ENCODE measurements around the gene MMP14. TPM values are rescaled to one million over a fixed set of nuclear protein-coding genes. Genes with fewer than 3 reads are reported as not detected.
A peak's percentile ranks its signal among the peaks of the same experiment; 100 is the strongest.

The MMP14 gene
- total and polyA plus RNA-seq, 9 of the 15 experiments (the other 6 are each of a cell fraction or from before 2014, with no cell fraction given): 0.36 to 5.8 (median 1.3) TPM; not detected in 2

DNA sequence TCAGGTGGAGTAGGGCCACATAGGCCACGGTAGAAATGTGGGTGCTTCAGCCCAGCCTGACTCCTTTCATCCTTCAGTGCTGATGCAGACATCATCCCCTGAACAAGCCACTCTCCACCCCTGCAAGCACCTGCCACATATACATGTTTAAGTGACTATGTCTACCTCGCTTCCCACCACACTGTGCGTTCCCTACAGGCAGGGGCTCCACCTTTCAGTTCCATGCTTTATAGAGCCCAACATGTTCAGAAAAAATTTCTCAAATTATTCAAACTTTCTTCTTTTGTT lies 32.8 kb upstream of the MMP14 start:
- 15% methylated on average over 3 of the region's 3 CpGs for WGBS (ENCODE audit: insufficient coverage, low coverage, missing lambda C conversion rate)
- no peak overlapping the region for H2AFZ ChIP-seq (ENCODE audit: low read depth, low read length)
- TF ChIP-seq ZNF146 (CRISPR knock-in tag; IDR thresholded peaks at IDR 0.05; ENCODE audit: unreplicated experiment) (no peak), U2AF1 (optimal IDR thresholded peaks at IDR 0.05; ENCODE audit: low read depth, low read length) (no peak), HIVEP1 (CRISPR knock-in tag; IDR thresholded peaks at IDR 0.05) (no peak), FUS (optimal IDR thresholded peaks at IDR 0.05; ENCODE audit: low read depth, low read length) (no peak), SAP30 (IDR thresholded peaks at IDR 0.05; ENCODE audit: borderline replicate concordance, insufficient read depth, low read depth, low read length, poor library complexity, severe bottlenecking) (no peak), TBP (optimal IDR thresholded peaks at IDR 0.05; ENCODE audit: low read depth, low read length) (no peak)
- TF ChIP-seq, protein P1, sequence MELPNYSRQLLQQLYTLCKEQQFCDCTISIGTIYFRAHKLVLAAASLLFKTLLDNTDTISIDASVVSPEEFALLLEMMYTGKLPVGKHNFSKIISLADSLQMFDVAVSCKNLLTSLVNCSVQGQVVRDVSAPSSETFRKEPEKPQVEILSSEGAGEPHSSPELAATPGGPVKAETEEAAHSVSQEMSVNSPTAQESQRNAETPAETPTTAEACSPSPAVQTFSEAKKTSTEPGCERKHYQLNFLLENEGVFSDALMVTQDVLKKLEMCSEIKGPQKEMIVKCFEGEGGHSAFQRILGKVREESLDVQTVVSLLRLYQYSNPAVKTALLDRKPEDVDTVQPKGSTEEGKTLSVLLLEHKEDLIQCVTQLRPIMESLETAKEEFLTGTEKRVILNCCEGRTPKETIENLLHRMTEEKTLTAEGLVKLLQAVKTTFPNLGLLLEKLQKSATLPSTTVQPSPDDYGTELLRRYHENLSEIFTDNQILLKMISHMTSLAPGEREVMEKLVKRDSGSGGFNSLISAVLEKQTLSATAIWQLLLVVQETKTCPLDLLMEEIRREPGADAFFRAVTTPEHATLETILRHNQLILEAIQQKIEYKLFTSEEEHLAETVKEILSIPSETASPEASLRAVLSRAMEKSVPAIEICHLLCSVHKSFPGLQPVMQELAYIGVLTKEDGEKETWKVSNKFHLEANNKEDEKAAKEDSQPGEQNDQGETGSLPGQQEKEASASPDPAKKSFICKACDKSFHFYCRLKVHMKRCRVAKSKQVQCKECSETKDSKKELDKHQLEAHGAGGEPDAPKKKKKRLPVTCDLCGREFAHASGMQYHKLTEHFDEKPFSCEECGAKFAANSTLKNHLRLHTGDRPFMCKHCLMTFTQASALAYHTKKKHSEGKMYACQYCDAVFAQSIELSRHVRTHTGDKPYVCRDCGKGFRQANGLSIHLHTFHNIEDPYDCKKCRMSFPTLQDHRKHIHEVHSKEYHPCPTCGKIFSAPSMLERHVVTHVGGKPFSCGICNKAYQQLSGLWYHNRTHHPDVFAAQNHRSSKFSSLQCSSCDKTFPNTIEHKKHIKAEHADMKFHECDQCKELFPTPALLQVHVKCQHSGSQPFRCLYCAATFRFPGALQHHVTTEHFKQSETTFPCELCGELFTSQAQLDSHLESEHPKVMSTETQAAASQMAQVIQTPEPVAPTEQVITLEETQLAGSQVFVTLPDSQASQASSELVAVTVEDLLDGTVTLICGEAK (IDR thresholded peaks at IDR 0.05): no peak
- TF ChIP-seq, protein P1 (CRISPR knock-in tag; IDR thresholded peaks at IDR 0.05): no peak
- TF ChIP-seq, protein P2, sequence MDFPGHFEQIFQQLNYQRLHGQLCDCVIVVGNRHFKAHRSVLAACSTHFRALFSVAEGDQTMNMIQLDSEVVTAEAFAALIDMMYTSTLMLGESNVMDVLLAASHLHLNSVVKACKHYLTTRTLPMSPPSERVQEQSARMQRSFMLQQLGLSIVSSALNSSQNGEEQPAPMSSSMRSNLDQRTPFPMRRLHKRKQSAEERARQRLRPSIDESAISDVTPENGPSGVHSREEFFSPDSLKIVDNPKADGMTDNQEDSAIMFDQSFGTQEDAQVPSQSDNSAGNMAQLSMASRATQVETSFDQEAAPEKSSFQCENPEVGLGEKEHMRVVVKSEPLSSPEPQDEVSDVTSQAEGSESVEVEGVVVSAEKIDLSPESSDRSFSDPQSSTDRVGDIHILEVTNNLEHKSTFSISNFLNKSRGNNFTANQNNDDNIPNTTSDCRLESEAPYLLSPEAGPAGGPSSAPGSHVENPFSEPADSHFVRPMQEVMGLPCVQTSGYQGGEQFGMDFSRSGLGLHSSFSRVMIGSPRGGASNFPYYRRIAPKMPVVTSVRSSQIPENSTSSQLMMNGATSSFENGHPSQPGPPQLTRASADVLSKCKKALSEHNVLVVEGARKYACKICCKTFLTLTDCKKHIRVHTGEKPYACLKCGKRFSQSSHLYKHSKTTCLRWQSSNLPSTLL (IDR thresholded peaks at IDR 0.05): no peak

More for the DNA sequence above, 32.8 kb upstream of the MMP14 start:
- no peak overlapping the region for H3K9ac ChIP-seq (ENCODE audit: insufficient read depth in 1 of 2, low read depth in 2 of 2, low read length in 2 of 2)
- no TSS peak for BruUV-seq (replicated peaks)
- ChIA-PET POLR2A (interaction anchor here (1.5 kb wide), 1 partner anchor 14 kb away, joined by 3 read pairs; no protein-coding TSS in a partner anchor), CTCF (ENCODE audit: low intra/inter-chr PET ratio) (no interaction called here)
- H3K4me3 ChIP-seq: no peak overlapping the region
- ATAC-seq (peak; percentile 26; the same call in 1 of the 3 replicates), DNase-seq (ENCODE audit: extremely low read depth in 1 of 4, low spot score in 3 of 4) (no peak), FAIRE-seq (no peak)
- H3K4me2 ChIP-seq (ENCODE audit: insufficient read depth, low read length): no peak overlapping the region
- no peaks in the 10 kb centered on the region for H3K9me1 ChIP-seq (ENCODE audit: control insufficient read depth, insufficient read depth, low read length)
- H3K27me3 ChIP-seq (ENCODE audit: control insufficient read depth in 2 of 2, insufficient read depth in 2 of 2, low read length in 2 of 2): peaks cover 0 to 9% of the 10 kb centered on the region in 2 experiments; a peak in 2 of 5 replicates
- no peaks in the 10 kb centered on the region; a peak in 1 of 5 replicates for H3K4me1 ChIP-seq (replicated peaks in 1 of 2; ENCODE audit: control insufficient read depth in 2 of 2, insufficient read depth in 2 of 2, low read length in 2 of 2)
- no peaks in the 10 kb centered on the region for H3K79me2 ChIP-seq (ENCODE audit: control insufficient read depth, insufficient read depth, low read length)
- no peaks in the 10 kb centered on the region for H4K20me1 ChIP-seq (replicated peaks; ENCODE audit: control insufficient read depth, insufficient read depth, low read length)
- in situ Hi-C loops (cut with MboI): no loop called here
- intact Hi-C loops (cut with micrococcal nuclease): no loop called here
- H3K36me3 ChIP-seq (ENCODE audit: control insufficient read depth, insufficient read depth, low read length): no peaks in the 10 kb centered on the region
- H3K27ac ChIP-seq (ENCODE audit: extremely low read depth, low read depth, low read length): no peak overlapping the region
- no peaks in the 10 kb centered on the region for H3K9me3 ChIP-seq (replicated peaks; ENCODE audit: control insufficient read depth, insufficient read depth, low read depth, low read length)

Data from K562 (cell line).